GM21576 (cell line): Measurements from ENCODE around the gene N4BP2L1.

Experiments
- ATAC-seq: cut with Tn5 transposase; IDR thresholded peaks from one replicate; pipeline ENCODE4 v1.9.1; 2021; ENCODE audit warnings: mild to moderate bottlenecking, moderate library complexity; ENCODE audit not compliant: unreplicated experiment

Gene N4BP2L1

DNA sequence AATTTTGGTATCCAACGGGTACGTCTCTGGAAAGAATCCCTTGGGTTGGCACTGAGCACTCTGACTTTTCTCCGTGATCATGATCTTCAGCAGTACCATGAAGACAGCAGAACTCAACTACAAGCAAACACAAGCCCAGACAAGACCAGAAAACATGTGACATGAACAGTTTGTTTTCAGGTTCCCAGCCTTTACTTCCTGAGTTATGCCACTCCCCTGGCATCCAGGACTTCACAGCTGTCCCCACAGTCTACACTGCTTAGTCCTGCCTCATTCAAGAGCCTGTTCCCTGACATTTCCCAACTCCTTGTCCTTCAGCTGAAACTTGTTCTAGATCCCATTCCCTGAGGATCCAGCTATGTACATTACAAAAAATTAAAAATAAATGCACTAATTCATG, 4.9 kb upstream of the N4BP2L1 start:
- ATAC-seq = no peak

DNA sequence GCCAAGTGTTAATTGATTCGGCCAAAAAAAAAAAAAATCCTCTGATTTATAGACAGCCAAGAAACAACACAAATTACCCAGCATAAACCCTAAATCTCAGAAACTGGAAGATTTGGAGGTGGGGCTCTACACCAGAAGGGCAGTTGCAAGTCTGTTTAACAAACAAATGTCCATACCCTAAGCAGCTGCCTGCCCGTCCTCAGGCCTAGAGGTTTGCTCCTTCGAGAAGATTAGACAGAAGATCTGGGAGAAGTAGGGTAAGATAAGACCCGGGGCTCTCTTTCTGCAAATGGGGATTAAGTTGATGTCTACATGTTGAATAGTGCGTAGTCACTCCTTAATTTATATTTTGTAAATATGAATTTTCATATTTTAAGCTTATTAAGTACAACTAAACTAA, 3.4 kb upstream of the N4BP2L1 start:
- no peak for ATAC-seq

DNA sequence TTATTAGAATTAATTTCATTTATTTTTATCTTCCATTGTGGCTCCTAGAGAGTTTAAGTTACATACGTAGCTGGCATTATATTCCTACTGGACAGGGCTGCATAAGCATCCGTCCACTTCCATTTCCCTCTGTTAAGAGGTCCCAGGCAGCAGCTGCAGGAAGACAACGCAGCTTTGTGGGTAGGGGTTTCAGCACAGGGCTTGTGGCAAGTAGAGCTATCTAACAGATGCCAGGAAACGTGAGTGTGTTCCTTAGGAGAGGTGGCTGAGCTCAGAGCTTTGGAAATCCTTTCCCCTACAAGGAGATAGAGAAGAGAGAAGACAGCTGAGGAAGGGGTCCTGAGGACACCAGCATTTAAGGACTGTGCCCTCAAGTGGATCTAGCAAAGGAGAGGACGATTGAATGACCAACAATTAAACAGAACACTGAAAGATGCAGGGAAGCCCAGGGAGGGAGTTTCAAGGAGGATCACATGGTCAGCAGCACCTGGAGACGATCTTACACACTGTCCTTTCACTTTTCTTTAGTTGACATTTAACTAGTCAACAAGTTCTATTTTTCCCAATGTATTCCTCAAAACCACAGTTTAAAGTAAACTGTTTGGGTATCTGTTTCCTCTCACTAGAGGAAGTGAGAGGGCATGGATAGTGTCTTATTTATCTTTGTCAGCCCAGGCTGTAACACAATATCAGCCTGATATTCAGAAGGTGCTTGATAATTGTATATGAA, 2.3 kb upstream of the N4BP2L1 start:
- no peak for ATAC-seq

DNA sequence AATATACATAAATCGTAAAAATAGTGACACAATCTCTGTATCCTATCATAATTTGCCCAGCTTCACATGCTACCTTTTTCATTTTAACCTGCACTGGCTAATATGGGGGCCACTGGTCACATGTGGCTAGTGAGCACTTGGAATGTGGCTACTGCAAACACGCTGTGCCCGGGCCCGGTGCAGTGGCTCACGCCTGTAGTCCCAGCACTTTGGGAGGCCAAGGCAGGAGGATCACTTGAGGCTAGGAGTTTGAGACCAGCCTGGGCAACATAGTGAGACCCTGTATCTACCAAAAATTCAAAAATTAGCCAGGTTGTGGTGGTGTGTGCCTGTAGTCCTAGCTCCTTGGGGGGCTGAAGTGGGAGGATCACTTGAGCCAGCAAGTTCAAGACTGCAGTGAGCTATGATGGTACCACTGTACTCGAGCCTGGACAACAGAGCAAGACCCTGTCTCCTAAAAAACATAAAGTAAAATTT, 1.5 kb upstream of the N4BP2L1 start:
- no peak for ATAC-seq

DNA sequence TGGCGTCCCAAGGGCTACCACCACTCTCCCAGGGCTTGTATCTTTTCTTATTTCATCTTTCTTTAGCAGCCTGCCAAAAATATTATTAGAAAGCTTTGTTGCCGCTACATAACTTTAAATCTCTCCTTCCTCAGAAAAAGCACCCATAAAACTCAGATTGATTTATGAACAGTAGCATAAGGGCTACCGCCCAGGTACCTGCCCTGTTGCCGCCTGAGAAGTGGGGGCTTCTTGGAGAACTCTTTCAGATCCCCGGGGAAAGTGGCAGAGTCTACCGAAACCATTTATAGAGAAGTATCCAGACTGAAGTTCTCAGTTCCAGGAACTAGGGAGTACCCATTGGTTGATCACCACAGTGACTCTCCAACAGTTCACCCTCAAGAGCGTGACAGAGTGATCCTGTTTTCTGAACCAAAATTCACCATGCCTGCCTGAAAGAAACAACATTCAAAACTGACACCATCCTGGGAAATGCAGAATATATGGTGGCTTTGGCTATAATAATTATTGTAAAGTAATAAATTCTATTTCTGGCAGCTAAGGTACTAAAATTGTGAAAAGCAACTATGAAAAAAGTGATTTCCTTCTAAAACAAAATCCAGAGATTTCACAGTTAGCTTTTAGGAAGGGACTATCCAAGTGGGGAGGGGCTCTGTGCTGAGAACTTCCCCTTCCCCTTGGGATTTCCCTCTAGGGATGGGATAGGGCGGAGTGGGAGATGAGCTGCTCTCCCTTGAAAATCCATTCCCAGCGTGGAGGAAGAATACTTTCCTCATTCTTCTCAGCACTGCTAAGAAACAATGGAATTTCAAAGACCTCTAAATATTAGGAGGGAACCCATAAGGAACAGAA, 877 bp upstream of the N4BP2L1 start:
- no peak for ATAC-seq

DNA sequence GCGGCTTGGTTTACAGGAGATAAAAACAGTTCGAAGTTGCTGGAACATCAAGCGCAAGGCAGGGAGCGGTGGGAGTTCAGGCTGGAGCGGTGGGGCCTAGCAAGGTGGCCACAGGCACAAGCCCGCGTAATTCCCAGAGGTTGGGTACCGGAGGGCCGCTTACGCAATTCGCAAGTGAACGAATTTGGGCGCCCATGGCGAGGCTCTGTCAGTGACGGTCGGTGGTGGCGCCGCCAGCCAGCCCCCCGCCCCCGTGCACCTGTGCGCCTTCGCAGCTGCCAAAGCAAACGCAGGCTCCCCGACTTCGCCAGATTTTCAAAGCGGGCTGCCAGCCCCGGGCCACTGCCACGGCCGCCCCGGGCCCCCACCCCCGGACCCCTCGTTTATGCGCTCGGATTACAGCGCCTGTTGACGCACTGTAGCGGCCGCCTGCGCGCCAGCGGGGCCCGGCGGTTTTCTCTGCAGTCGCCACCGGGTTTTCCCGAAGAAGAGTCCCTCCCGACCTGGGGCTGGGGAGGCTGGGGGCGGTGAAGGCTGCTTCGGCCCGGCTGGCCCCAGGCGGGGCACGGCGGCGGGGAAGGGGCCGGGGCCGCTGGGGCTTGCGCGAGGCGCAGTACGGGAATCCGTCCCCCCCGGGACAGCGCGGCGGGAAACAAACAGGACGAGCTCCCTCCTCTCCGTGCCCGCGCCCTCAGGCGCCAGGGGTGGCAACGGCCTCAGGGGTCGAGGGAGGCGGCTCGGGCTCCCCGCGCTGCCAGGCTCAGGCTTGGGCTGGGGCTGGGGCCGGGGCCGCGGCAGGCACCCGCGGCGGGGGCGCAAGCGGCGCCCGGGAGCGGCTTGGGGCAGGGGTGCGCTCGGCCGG, 709 bp downstream of the N4BP2L1 start:
- peak; percentile 9 for ATAC-seq

DNA sequence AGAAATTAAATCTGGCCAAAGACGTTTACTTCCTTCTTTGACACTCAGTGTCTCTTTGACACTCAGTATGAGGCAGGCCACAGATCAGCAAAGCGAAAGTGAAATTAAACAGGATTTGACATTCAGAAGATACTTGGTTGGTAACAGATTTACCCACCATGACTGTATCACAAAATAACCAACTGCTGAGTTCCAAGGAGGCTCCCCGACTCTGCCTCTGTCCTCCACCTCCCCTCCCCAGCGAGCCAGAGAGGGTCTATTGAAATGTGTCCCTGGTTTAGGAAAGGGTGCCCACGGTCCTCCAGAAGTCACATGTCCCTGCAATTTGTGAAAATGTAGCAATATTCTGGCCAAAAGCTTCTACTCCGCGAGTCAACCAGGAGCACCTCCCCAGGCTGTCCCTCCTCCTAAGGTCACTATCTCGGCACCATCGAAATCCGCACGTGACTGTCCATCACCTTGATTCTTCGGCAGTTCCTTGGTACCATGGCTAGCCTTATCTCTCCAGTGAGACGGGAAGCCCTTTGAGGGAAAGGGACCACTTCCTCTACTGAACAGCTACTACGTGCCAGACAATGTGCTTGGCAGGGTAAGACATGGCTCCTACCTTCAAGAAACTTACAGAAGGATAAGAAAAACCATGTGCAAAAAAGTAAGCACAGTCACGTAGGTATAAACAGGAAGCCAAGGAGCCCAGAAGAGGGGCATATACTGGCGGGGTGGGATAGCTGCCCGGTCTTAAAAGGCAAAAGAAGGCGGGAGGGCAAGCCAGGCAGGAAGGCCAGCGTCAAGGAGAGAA, 1.5 kb downstream of the N4BP2L1 start:
- ATAC-seq = peak; percentile 39

DNA sequence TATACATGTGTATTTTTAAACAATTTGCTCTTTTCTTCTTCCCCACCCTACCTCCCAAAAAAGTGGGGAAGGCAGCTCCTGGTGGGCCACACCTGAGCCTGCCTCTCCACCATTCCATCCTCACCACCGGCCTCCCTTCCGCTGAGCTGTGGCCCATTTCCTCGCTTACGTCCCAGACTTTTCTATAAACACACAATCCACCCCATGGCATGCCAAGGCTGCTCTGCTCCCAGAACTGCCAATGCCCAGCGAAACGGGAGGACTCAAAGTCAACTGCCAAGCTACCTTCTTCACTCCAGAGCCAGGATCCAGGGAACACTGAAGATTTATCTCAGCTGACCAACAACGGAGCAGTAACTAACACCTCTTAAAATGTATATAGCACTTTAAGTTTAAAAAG, 2.8 kb downstream of the N4BP2L1 start:
- no peak for ATAC-seq

DNA sequence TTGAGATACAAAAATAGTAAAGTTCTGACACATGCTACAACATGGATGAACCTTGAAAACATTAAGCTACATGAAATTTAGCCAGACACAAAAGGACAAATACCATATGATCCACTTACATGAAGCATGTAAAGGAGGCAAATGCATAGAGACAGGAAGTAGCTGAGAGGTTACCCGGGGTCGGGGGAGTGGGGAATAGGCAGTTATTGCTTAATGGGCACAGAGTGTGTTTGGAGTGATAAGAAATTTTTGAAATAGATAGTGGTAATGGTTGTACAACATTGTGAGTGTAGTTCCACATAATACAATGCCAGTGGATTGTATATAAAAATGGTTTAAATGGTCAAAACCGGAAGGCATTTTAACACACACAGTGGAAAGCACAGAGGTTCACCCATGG, 4.3 kb downstream of the N4BP2L1 start:
- no peak for ATAC-seq

DNA sequence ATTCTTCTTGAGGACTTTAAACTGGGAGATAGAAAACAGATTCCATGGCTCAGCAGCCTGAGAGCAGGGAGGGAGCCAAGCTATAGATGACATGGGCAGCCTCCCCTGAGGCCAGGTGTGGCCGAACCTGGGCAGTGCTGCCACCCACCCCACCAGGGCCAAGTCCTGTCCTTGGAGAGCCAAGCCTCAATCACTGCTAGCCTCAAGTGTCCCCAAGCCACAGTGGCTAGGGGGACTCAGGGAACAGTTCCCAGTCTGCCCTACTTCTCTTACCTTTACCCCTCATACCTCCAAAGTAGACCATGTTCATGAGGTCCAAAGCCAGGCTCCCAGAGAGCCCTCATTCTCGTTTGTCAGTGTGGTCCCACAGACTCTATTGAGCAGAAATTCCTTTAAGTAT, 8.1 kb downstream of the N4BP2L1 start:
- no peak for ATAC-seq

DNA sequence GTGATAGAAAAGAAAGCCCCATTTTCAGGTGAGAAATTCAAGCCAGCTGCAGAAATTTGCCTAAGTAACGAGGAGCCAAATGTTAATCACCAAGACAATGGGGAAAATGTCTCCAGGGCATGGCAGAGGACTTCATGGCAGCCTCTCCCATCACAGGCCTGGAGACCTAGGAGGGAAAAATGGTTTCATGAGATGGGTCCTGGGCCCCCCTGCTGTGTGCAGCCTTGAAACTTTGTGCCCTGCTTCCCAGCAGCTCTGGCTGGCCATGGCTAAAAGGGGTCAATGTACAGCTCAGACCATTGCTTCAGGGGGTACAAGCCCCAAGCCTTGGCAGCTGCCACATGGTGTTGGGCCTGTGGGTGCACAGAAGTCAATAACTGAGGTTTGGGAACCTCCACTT, 9.9 kb downstream of the N4BP2L1 start:
- no peak for ATAC-seq

DNA sequence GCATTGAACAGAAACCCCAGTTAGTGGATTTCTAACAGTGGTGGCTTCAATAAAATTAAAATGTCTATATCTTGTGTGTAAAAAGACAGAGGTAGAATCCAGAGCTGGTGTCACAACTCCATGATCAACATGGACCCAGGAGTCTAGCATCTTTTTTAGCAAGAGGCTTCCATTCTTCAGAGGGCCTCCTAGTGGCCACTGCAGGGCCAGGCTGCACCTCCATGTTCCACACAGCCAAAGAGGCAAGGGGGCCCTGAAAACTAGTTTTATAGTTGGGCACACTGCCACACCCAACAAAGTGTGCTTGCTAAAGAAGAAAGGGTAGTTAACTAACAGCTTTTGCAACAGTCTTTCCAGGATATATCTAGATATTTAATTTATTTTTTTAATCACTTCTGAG, 12.9 kb downstream of the N4BP2L1 start:
- ATAC-seq = no peak

DNA sequence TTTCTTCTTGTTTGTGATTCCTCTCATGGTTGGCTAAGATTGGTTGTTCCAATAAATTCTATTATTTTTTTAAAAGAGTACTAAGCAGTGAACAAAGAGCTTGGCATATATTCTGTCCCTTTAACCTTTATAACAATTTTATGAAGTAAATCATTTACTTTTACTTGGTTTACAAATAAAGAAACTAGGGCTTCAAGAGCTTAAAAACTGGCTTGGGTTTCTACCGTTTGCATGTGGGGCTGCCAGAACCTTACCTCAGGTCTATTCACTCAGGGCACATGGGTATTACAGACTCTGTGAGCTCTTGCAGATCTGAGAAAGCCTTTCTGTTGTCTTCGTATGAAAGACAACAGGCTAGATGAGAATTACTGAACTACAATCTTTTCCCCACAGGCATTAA, 13.3 kb downstream of the N4BP2L1 start:
- no peak for ATAC-seq

DNA sequence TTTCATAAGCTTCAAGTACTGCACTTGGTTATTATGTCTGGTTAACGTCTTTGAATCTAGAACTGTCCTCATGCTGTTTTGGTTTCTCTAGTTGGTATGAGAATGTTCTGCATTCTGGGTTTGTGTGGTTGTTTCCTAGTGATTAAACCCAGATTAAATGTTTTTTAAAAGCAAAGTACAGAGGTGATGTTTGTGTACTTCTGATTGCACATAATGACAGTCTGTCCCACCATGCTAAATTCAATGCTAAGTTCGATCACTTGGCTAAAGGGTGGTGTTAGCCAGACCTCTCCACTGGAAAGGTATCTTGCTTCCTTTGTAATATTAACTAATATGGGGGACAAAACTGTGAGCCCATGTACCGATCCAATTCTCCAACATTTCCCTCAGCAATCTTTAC, 14.6 kb downstream of the N4BP2L1 start:
- no peak for ATAC-seq

DNA sequence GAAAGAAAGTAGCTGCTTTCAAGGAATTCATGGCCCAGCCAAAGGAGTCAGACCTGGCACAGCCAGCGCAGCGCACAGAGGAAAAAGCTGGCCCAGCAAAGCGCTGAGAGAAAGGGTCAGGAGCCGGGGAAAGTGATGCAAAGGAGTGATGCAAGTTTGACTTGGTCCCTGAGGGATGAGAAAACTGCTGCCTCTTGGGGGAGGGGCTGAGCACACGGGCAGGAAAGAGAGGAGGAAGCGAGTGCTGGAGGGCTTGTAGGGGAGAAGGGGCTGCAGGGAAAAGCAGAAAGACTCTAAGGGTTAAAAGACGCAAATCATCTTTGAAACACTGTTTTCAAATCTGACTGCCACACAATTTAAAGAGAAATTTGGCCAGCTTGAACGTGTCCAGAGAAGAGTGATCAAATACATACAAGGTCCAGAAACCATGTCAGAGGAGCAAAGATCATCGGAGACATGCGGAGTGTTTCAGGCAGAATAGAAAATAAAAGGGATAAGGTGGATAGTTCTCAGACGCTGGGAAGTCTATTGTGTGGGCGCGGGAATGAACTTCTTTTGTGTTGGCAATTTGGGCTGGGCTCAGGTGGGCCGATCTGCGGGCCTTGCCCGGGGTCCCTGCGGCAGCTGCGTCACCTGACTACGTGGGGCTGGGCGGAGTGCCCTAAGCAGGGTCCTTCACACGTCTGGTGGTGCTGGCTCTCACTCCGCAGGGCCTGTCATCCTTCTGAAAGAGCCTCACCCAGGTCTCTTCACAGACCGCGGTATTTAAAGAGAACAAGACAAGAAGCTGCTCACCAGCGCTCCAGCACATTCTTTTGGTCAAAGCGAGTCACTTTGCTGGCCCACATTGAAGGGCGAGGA, 18.1 kb downstream of the N4BP2L1 start:
- no peak for ATAC-seq

DNA sequence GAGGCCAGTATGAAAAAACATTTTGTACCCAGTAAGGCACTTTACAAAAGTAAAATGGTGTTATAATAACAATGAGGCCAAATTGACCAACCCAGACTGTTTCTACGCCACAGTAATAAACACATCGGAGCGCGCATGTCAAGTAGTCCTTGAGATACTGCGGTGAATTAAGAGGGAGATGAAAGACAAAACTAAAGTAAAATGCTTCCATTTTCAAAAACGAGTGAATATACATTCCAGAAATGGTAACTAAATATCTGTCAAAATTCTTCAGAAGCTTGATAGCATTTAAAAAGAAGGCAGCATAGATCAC, 19.0 kb downstream of the N4BP2L1 start:
- ATAC-seq = no peak

DNA sequence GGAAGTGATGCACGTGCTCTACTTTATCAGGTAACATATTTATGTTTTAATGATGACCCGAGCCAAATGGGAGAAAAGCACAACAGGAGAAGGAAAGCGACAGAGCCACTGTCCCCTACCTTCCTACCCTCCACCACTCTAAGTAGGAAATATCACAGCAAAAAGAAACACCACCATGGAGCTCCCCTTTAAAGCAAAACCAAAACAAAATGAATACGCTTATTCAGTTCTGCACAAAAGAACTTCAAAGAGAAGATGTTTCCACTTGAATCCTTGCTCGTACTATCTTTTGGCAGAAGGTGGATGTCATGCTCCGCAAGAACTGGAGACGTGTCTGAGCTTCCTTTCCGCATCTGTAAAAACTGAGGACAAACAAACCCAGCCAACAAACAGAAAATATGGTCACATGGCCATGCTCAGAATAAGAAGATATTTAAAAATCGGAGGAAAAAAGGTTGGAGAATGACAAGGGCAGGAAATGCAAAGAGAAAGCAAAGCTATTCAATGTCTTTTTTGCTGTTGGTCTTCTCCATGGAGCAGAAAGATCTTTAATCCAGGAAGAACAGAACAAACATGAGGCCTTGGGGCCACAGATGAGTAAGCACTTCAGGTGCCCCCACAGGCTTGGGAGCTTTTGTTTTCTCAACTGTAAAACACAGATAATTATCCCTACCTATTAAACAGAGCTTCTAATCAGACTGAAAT, 19.5 kb downstream of the N4BP2L1 start:
- ATAC-seq = no peak

DNA sequence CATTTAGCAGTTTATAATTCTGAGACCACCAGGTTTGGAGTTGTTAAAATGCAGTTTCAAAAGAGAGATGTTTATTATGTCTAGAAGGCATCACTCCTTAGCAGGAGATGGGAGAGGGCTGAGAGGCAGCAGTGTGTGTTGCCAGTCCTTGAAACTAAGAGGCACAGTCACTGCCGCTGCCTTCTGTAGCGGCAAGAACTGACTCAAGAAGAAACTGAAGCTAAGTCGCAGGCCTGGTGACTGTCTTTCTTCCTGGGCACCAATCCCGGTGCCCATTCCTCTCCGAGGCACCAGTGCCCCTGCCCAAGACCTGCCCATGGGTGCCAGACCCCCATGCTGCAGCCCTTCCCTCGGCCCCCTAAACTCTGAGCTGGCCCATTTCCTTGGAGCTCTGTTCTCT, 20.1 kb downstream of the N4BP2L1 start:
- ATAC-seq = no peak

DNA sequence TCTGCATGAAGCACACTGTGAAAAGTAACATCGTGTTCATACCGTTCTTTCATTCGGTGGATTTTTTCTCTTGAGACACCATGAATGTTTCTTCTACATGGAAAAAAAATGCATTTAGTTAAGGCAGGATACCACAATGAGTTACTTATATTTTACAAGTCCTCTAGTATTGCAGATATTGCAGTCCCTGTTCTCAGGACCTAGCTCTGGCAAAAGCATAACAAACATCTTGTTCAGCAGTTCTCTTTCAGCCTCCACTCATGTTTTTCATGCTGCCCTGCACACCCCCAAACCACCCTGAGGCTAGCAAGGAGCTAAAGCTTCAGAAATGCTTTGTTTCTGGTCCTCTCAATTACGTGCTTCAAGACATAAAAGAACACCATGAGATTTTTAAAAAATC, 24.8 kb downstream of the N4BP2L1 start:
- ATAC-seq = no peak
